GM19468 (cell line): ENCODE results near the gene RIOK2.

ENCODE experiments used
- ATAC-seq: cut with Tn5 transposase; IDR thresholded peaks from one replicate; pipeline ENCODE4 v1.9.1; 2021; ENCODE audit warnings: mild to moderate bottlenecking, moderate library complexity, moderate number of reproducible peaks; ENCODE audit not compliant: unreplicated experiment; ENCODE audit errors: extremely low read depth

RIOK2 gene

DNA sequence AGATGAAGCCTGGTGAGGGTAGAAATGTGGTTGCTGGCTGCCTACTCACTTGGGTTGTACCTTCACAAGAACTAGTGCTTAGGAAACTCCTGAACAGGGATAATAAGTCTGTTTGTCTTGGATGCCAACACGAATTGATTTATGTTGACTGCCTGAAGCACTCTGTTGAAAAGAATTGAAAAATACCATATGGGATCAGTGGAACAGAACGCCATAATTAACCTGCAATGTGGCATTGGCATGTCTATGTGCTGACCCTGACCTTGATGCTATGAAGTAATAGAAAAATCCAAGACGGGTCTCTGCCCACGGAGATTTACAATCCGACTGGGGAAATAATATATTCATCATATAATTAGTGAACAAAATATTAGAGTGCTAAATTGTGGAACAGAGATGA is 51.1 kb downstream of the RIOK2 start:
- no peak for ATAC-seq

- ATAC-seq: no peak
Observed at GRCh38 chr5:97131139-97131710, 51.8 kb downstream of the RIOK2 start.

GRCh38 chr5:97127727-97128126 is 55.3 kb downstream of the RIOK2 start:
- no peak for ATAC-seq

- ATAC-seq: no peak
Observed at GRCh38 chr5:97125125-97125683, 57.8 kb downstream of the RIOK2 start.

DNA sequence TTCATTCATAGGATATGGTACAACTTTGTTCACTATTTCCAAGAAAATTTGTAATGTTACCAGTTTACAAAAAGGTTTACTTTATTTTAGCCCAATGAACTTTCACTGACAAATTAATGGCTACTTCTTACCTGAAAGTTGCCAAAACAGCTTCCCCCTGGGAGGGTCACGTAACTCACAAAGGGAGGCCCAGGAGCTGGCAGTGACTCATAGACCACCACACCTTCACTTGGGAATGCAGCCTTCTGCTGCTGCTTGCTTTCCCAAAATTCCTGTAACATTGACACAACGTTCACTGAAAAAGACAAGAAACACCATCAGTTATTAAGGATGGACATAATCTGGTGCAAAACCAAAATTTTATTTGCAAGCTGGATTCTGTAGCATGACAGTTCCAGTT is 58.7 kb downstream of the RIOK2 start:
- no peak for ATAC-seq

DNA sequence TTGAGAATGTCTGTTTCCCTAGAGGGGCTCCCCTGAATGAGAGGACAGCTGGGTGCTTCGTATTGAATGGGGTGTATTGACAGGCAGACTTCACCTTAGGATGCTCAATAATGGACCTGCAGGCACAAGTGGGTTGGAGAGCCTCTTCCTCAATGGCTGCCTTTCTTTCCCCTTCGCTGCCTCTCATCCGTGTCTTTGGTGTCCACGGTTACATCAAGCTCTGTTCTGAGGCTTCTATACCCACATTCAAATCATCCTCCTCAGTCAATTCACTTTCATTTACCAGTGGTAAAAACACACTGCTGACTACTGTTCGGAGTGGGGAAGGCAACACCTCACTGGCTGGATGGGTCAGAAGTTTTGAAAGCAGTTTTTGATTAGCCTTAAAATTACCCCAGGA is 61.2 kb downstream of the RIOK2 start:
- ATAC-seq: no peak

DNA sequence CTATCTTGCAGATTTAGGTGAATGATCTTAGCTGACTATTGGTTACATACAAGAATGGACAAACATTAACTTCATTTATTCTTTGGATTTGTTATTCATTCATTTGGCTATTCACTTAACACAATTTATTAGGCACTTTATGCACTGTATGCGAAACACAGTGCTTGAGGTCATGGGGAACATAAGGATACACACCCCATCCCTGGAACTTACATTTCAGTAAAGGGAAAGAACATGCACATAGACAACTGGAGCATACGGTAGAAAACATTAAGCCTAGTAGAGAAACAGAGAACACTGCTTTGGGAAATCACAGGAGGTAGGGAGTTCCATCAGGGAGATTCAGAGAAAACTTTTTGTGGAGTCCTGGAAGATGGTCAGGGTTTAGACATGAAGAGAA is 62.9 kb downstream of the RIOK2 start:
- ATAC-seq: no peak

GRCh38 chr5:97119007-97119390 is 64.0 kb downstream of the RIOK2 start:
- no peak for ATAC-seq

- ATAC-seq: no peak
Observed at GRCh38 chr5:97118261-97119006, 64.6 kb downstream of the RIOK2 start.

DNA sequence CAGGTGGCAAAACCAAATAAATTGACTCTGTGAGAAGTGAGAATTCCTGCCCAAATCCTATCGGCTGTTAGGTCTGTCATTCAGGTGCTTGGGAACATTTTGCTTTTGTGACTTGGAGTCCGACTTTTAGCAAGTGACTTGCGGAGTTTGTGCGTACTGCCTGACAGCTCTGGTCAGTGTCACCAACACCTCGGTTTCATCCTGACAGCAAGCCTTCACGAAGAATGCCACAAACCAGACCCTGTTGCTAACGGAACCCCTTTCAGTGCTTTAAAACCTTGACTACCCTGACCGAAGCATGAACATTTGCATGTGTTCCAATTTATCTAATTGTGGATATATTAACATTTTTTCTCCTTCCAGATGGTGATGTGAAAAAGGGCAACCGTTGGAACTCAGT is 67.1 kb downstream of the RIOK2 start:
- no peak for ATAC-seq

- no peak for ATAC-seq
Observed at GRCh38 chr5:97112230-97112629, 70.8 kb downstream of the RIOK2 start.

DNA sequence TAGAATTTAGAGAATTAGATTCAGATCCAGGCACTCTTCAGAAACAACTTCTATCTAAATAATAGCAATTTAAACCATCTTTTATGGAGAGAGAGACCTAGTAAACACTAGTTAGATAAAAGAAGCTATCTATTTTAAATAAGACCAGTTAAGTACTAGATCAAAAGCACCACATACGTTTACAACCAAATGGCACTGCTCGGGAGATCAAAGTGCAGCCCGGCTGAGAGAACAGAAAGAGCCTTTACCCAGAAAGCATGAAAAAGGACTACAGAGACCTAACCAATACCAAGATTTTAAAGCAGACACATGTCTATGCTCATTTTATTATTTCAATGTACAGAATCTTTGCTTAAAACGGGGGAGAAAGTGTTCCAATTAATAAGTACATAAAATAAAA is 71.4 kb downstream of the RIOK2 start:
- no peak for ATAC-seq

DNA sequence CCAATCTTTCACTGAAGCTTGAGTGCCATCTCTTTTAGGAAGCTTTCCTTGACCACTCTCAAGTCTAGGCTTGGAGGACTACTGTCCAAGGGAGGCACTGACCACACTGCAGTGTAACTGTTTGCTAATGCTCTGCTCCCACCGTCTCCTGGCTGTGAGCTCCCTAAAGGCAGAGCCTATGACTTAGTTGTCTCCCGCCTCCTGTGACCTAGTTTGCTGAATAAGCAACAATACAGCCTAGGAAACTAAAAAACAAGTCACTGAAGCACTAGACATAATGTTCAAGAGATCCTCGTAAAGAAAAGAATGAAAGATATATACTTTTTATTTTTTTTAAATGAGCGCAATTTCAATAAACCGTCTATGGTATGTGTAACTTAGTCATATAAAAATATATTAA is 72.0 kb downstream of the RIOK2 start:
- ATAC-seq: no peak
